H9 (cell line): ENCODE results near the gene RGS9. TPM values are rescaled to one million over a fixed set of nuclear protein-coding genes. Genes with fewer than 3 reads are reported as not detected.

Source experiments
- DNase-seq: peaks from one replicate; pipeline ENCODE4 v3.0.0-alpha.2; 2017
- H2AFZ ChIP-seq: one replicate; pipeline ENCODE4 v1.6.1; 2013; ENCODE audit warnings: mild to moderate bottlenecking, low read length, control low read depth, moderate library complexity
- H2AK5ac ChIP-seq: 2 replicates; pipeline ENCODE4 v1.6.1; 2013; ENCODE audit warnings: low read length, control low read depth, mixed read lengths; ENCODE audit not compliant: insufficient read length
- H2BK120ac ChIP-seq: one replicate; pipeline ENCODE4 v1.6.1; 2013; ENCODE audit warnings: low read depth, mild to moderate bottlenecking, low read length, control low read depth, inconsistent platforms; ENCODE audit not compliant: poor library complexity, severe bottlenecking
- H2BK12ac ChIP-seq: 2 replicates; pipeline ENCODE4 v1.6.1; 2013; ENCODE audit warnings: low read length, control low read depth, mixed read lengths, low read depth; ENCODE audit not compliant: insufficient read length
- H2BK15ac ChIP-seq: 2 replicates; pipeline ENCODE4 v1.6.1; 2013; ENCODE audit warnings: low read depth, low read length, control low read depth
- H2BK20ac ChIP-seq: one replicate; pipeline ENCODE4 v1.6.1; 2013; ENCODE audit warnings: low read depth, mild to moderate bottlenecking, low read length, control low read depth, inconsistent platforms; ENCODE audit not compliant: poor library complexity, severe bottlenecking
- H2BK5ac ChIP-seq: 2 replicates; pipeline ENCODE4 v1.6.1; 2013; ENCODE audit warnings: low read length, control low read depth, mixed read lengths; ENCODE audit not compliant: insufficient read length
- H3K14ac ChIP-seq: 2 replicates; pipeline ENCODE4 v1.6.1; 2013; ENCODE audit warnings: low read length, control low read depth; ENCODE audit not compliant: insufficient read depth
- H3K18ac ChIP-seq: 2 replicates; pipeline ENCODE4 v1.6.1; 2013; ENCODE audit warnings: low read depth, mild to moderate bottlenecking, mixed read lengths, low read length, control low read depth; ENCODE audit not compliant: insufficient read length
- H3K23ac ChIP-seq: 2 replicates; pipeline ENCODE4 v1.6.1; 2013; ENCODE audit warnings: low read length, control low read depth, mixed read lengths, low read depth; ENCODE audit not compliant: insufficient read length
- H3K23me2 ChIP-seq: 2 replicates; pipeline ENCODE4 v1.6.1; 2013; ENCODE audit warnings: low read depth, mild to moderate bottlenecking, mixed read lengths, low read length, control low read depth; ENCODE audit not compliant: insufficient read length, poor library complexity, severe bottlenecking
- H3K27ac ChIP-seq: 2 replicates; pipeline ENCODE4 v1.5.1; 2013; ENCODE audit warnings: low read length, control low read depth, mixed read lengths, low read depth; ENCODE audit not compliant: insufficient read length
- H3K27me3 ChIP-seq: 2 replicates; pipeline ENCODE4 v1.6.1; 2013; ENCODE audit warnings: low read length, control low read depth, inconsistent platforms; ENCODE audit not compliant: insufficient read depth
- H3K4ac ChIP-seq: 2 replicates; pipeline ENCODE4 v1.6.1; 2013; ENCODE audit warnings: low read depth, mild to moderate bottlenecking, control low read depth, inconsistent platforms, low read length, moderate library complexity
- H3K4me1 ChIP-seq: 2 replicates; pipeline ENCODE4 v1.6.1; 2013; ENCODE audit warnings: low read length, control low read depth, inconsistent platforms; ENCODE audit not compliant: insufficient read depth
- H3K4me2 ChIP-seq: 2 replicates; pipeline ENCODE4 v1.6.1; 2013; ENCODE audit warnings: low read length, control low read depth, mixed read lengths; ENCODE audit not compliant: insufficient read length, insufficient read depth
- H3K56ac ChIP-seq: 2 replicates; pipeline ENCODE4 v1.6.1; 2013; ENCODE audit warnings: low read depth, mild to moderate bottlenecking, mixed read lengths, low read length, control low read depth; ENCODE audit not compliant: insufficient read length
- H3K79me1 ChIP-seq: 2 replicates; pipeline ENCODE4 v1.6.1; 2013; ENCODE audit warnings: low read depth, mild to moderate bottlenecking, moderate library complexity, low read length, control low read depth, inconsistent platforms; ENCODE audit not compliant: insufficient read depth, poor library complexity, severe bottlenecking
- H3K79me2 ChIP-seq: 2 replicates; pipeline ENCODE4 v1.6.1; 2013; ENCODE audit warnings: low read length, control low read depth, inconsistent platforms; ENCODE audit not compliant: insufficient read depth
- H3K9ac ChIP-seq: 2 replicates; pipeline ENCODE4 v1.6.1; 2013; ENCODE audit warnings: low read length, control low read depth, mixed read lengths; ENCODE audit not compliant: insufficient read length; ENCODE audit errors: extremely low read depth
- H3K9me3 ChIP-seq: one replicate; pipeline ENCODE4 v1.6.1; 2013; ENCODE audit warnings: low read depth, low read length, inconsistent platforms; ENCODE audit not compliant: control insufficient read depth
- H3T11ph ChIP-seq: one replicate; pipeline ENCODE4 v1.6.1; 2013; ENCODE audit warnings: mild to moderate bottlenecking, low read length, control low read depth, inconsistent platforms
- H4K20me1 ChIP-seq: one replicate; pipeline ENCODE4 v1.6.1; 2013; ENCODE audit not compliant: control insufficient read depth, insufficient read length, insufficient read depth
- H4K5ac ChIP-seq: 2 replicates; pipeline ENCODE4 v1.6.1; 2013; ENCODE audit warnings: low read depth, mild to moderate bottlenecking, mixed read lengths, low read length, control low read depth; ENCODE audit not compliant: insufficient read length
- H4K8ac ChIP-seq: replicated peaks from 2 replicates; pipeline ENCODE4 v1.6.1; 2013; ENCODE audit warnings: low read length, control low read depth, mixed read lengths, low read depth; ENCODE audit not compliant: insufficient read length
- H4K91ac ChIP-seq: 2 replicates; pipeline ENCODE4 v1.6.1; 2013; ENCODE audit warnings: low read depth, mild to moderate bottlenecking, moderate library complexity, mixed read lengths, low read length, control low read depth; ENCODE audit not compliant: insufficient read length
- H3K27ac Mint-ChIP-seq, 3 experiments: 2 replicates in 2 of 3; 3 replicates in 1 of 3; pipeline ENCODE4 v1.8.0; 2020 to 2021; ENCODE audit warnings: mixed read lengths in 3 of 3, mild to moderate bottlenecking in 1 of 3, moderate library complexity in 1 of 3
- H3K27me3 Mint-ChIP-seq: 2 replicates; pipeline ENCODE4 v1.8.0; 2021; ENCODE audit warnings: low read depth, mild to moderate bottlenecking, moderate library complexity, mixed read lengths
- H3K36me3 Mint-ChIP-seq, 3 experiments: 2 replicates in 2 of 3; 3 replicates in 1 of 3; pipeline ENCODE4 v1.8.0; 2020 to 2021; ENCODE audit warnings: low read depth in 3 of 3, mixed read lengths in 3 of 3; ENCODE audit not compliant: insufficient read depth in 1 of 3
- H3K4me1 Mint-ChIP-seq, 2 experiments: 2 replicates each; pipeline ENCODE4 v1.8.0; 2020; ENCODE audit warnings: mixed read lengths in 2 of 2
- H3K4me3 Mint-ChIP-seq, 2 experiments: 2 replicates in 1 of 2; 3 replicates in 1 of 2; pipeline ENCODE4 v1.8.0; 2020 to 2021; ENCODE audit warnings: mild to moderate bottlenecking in 2 of 2, mixed read lengths in 2 of 2, moderate library complexity in 1 of 2
- H3K9me3 Mint-ChIP-seq, 2 experiments: 2 replicates in 1 of 2; 3 replicates in 1 of 2; pipeline ENCODE4 v1.8.0; 2020; ENCODE audit warnings: mild to moderate bottlenecking in 2 of 2, mixed read lengths in 2 of 2, moderate library complexity in 1 of 2
- CTCF ChIP-seq: fragments of 200-600 bp; sonication (generic); conservative IDR thresholded peaks from 3 replicates; pipeline ENCODE4 v1.8.0; 2021; ENCODE audit warnings: antibody characterized with exemption, mild to moderate bottlenecking
- WGBS: extraction: QIAGEN DNeasy Blood & Tissue Kit; methylation state at CpG from one replicate; pipeline ENCODE4 v1.1.7; 2013; ENCODE audit warnings: missing lambda C conversion rate, low lambda C conversion rate, mixed read lengths; ENCODE audit not compliant: insufficient read length; ENCODE audit errors: extremely low coverage; 5-methylcytosine and 5-hydroxymethylcytosine counted together
- total RNA-seq: library from RNA; stranded (reverse); gene quantifications from 2 replicates; pipeline ENCODE4 v1.2.1, GENCODE V29; 2021

RGS9 gene
- total RNA-seq, 1 experiment from 2014 or later, result 12.0 TPM

- no CpG with 5 or more reads among the region's 11 CpGs for WGBS
- no peaks in the 10 kb centered on the region for H3K9me3 Mint-ChIP-seq
- no peak overlapping the region for H2BK15ac ChIP-seq
- no peak overlapping the region for H3T11ph ChIP-seq
- H3K27ac Mint-ChIP-seq, result peak overlapping the region in 1 of 3 experiments; percentile 33; a peak in 1 of 7 replicates
- H2BK5ac ChIP-seq, result no peak overlapping the region
- H2AFZ ChIP-seq, result no peak overlapping the region
- no peaks in the 10 kb centered on the region for H3K36me3 Mint-ChIP-seq
- H3K4ac ChIP-seq, result no peak overlapping the region
- H3K79me1 ChIP-seq, result no peaks in the 10 kb centered on the region
- H3K14ac ChIP-seq, result no peak overlapping the region; the same call in 1 of the 2 replicates
- peaks cover 3% of the 10 kb centered on the region; the same call in 1 of the 2 replicates for H3K4me1 ChIP-seq
- no peak overlapping the region for H3K56ac ChIP-seq
- H2BK12ac ChIP-seq, result no peak overlapping the region
- TF ChIP-seq CTCF, result no peak
- H3K23ac ChIP-seq, result peak overlapping the region; percentile 52
- H3K23me2 ChIP-seq, result no peaks in the 10 kb centered on the region
- no peaks in the 10 kb centered on the region for H3K9me3 ChIP-seq
- H3K27ac ChIP-seq, result no peak overlapping the region
- no peak overlapping the region for H2BK20ac ChIP-seq
- H3K9ac ChIP-seq, result no peak overlapping the region
- H4K20me1 ChIP-seq, result no peaks in the 10 kb centered on the region
- H3K4me1 Mint-ChIP-seq, result peaks cover 21 to 24% of the 10 kb centered on the region in 2 experiments
- no peak overlapping the region for H3K4me3 Mint-ChIP-seq
- no peak overlapping the region for H4K5ac ChIP-seq
- H3K27me3 Mint-ChIP-seq, result no peaks in the 10 kb centered on the region
- no peak for DNase-seq
- no peak overlapping the region for H4K8ac ChIP-seq
- no peak overlapping the region for H3K4me2 ChIP-seq
- H3K79me2 ChIP-seq, result no peaks in the 10 kb centered on the region
- no peaks in the 10 kb centered on the region for H3K27me3 ChIP-seq
- H4K91ac ChIP-seq, result no peak overlapping the region
- H3K18ac ChIP-seq, result no peak overlapping the region
- H2BK120ac ChIP-seq, result no peak overlapping the region
- no peak overlapping the region for H2AK5ac ChIP-seq
These were observed 20.9 kb downstream of the RGS9 start for GRCh38 chr17:65158041-65158440.
